IPS-20b (cell line): ENCODE results near the gene EDDM13.
"Not testable (repeated sequence)": the region's sequence is repeated elsewhere in the genome, so short reads cannot be mapped to it uniquely, and the experiment has no call there.

ENCODE experiments used
- H3K27ac ChIP-seq: one replicate; pipeline ENCODE4 v1.5.1; 2013; ENCODE audit warnings: low read length
- H3K27me3 ChIP-seq: 2 replicates; pipeline ENCODE4 v1.6.1; 2013; ENCODE audit warnings: mild to moderate bottlenecking, low read length, inconsistent platforms; ENCODE audit not compliant: insufficient read depth
- H3K36me3 ChIP-seq: 2 replicates; pipeline ENCODE4 v1.6.1; 2013; ENCODE audit warnings: low read depth, mild to moderate bottlenecking, inconsistent platforms, low read length, moderate library complexity; ENCODE audit not compliant: insufficient read depth
- H3K4me1 ChIP-seq: 2 replicates; pipeline ENCODE4 v1.6.1; 2013; ENCODE audit warnings: mild to moderate bottlenecking, control low read depth, inconsistent platforms, low read length, moderate library complexity; ENCODE audit not compliant: insufficient read depth
- H3K4me3 ChIP-seq: 2 replicates; pipeline ENCODE4 v1.5.1; 2013; ENCODE audit warnings: mild to moderate bottlenecking, low read length, inconsistent platforms
- H3K9ac ChIP-seq: 2 replicates; pipeline ENCODE4 v1.6.1; 2013; ENCODE audit warnings: low read depth, mild to moderate bottlenecking, inconsistent platforms, low read length, moderate library complexity
- H3K9me3 ChIP-seq: 2 replicates; pipeline ENCODE4 v1.6.1; 2013; ENCODE audit warnings: mild to moderate bottlenecking, low read depth, low read length, inconsistent platforms; ENCODE audit not compliant: insufficient read depth

Gene EDDM13

GRCh38 chr19:56332695-56333094 lies 60.1 kb downstream of the EDDM13 start:
- Histone ChIP-seq H3K27ac (no peak overlapping the region), H3K9me3 (peaks cover 30% of the 10 kb centered on the region; the same call in 1 of the 2 replicates), H3K27me3 (no peaks in the 10 kb centered on the region), H3K4me3 (no peak overlapping the region), H3K36me3 (no peaks in the 10 kb centered on the region), H3K9ac (no peak overlapping the region), H3K4me1 (no peaks in the 10 kb centered on the region)

DNA sequence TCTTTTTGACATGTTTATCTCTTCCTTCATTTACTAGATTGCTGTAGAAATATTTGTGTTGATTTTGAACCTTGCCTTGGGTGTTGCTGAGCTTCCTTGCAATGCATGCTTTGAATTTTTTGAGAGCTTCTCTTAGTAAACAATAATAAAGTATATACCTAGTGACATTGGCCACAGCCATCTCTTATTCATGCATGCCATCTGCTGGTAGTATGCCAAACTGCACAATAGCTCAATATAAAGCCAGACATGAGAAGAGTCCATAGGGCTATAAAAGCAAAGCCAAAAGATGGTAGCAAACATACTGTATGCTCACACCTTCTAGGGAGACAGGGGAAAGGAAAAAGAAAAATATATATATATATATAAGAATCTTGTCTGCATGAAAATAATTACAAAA lies 61.0 kb downstream of the EDDM13 start:
- Histone ChIP-seq H3K27ac (no peak overlapping the region), H3K27me3 (no peaks in the 10 kb centered on the region), H3K36me3 (no peaks in the 10 kb centered on the region), H3K4me3 (no peak overlapping the region), H3K4me1 (no peaks in the 10 kb centered on the region), H3K9me3 (peaks cover 35% of the 10 kb centered on the region), H3K9ac (no peak overlapping the region)

DNA sequence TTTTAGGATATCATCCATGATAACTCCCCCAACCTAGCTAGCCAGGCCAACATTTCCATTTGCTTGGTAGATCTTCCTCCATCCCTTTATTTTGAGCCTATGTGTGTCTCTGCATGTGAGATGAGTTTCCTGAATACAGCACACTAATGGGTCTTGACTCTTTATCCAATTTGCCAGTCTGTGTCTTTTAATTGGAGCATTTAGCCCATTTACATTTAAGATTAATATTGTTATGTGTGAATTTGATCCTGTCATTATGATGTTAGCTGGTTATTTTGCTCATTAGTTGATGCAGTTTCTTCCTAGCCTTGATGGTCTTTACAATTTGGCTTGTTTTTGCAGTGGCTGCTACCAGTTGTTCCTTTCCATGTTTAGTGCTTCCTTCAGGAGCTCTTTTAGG lies 62.8 kb downstream of the EDDM13 start:
- not testable (repeated sequence) for H3K4me1 ChIP-seq, H3K36me3 ChIP-seq, H3K27ac ChIP-seq, H3K4me3 ChIP-seq, H3K27me3 ChIP-seq, H3K9ac ChIP-seq
- peaks cover 49% of the 10 kb centered on the region for H3K9me3 ChIP-seq

GRCh38 chr19:56337077-56337476 lies 64.5 kb downstream of the EDDM13 start:
- not testable (repeated sequence) for H3K4me1 ChIP-seq, H3K9ac ChIP-seq, H3K4me3 ChIP-seq, H3K27me3 ChIP-seq, H3K27ac ChIP-seq, H3K36me3 ChIP-seq
- H3K9me3 ChIP-seq, result peaks cover 59% of the 10 kb centered on the region

- not testable (repeated sequence) for H3K4me1 ChIP-seq, H3K4me3 ChIP-seq, H3K27me3 ChIP-seq, H3K9ac ChIP-seq, H3K36me3 ChIP-seq, H3K27ac ChIP-seq
- peaks cover 67% of the 10 kb centered on the region for H3K9me3 ChIP-seq
Measured at GRCh38 chr19:56339031-56339430, 66.5 kb downstream of the EDDM13 start.

DNA sequence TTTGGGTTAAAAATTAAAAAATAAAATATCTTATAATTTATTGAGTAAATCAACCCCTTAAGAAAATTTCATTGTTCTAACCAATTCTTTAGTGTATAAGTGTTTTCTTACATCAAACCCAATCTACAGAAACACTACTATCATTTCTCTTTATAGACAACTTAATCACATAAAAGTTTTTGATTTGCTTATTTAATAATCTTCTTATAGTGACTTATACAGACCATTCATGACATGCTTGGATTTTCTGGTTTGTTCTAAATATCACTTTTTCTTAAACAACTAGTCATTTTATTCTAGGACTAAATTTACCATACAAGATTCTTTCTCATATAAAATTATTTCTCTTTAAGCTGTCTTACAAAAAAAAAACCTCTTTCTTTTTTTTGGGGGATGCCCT lies 69.4 kb downstream of the EDDM13 start:
- peaks cover 58% of the 10 kb centered on the region for H3K9me3 ChIP-seq
- no peak overlapping the region for H3K4me3 ChIP-seq
- no peaks in the 10 kb centered on the region for H3K27me3 ChIP-seq
- H3K36me3 ChIP-seq, result no peaks in the 10 kb centered on the region
- H3K9ac ChIP-seq, result no peak overlapping the region
- H3K27ac ChIP-seq, result no peak overlapping the region
- H3K4me1 ChIP-seq, result no peaks in the 10 kb centered on the region

DNA sequence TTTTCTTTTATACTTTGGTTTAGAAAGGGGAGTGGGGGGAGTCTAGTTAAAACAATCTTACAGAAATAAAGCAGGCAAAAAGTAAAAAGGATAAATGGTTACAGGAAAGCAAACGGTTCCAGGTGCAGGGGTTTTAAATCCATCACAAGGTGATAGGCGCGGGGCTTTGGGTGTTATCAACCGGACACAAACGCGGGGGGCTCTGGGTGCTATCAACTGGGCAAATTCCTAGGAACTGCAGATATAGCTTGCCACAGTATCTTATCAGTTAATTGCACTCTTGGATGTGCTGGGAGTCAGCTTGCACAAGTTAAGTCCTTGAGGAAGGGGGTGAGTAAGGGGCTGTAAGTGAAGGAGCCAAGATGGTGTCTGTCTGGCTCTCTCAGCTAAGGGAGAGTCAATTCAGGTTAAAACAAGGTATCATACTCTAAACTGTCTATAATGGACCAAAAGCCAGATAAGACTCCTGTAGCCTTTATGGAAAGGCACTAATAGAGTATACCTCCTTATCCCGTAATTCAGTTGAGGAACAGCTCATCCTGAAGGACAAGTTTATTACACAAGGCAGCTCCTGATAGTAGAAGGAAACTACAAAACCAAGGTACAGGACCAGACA lies 74.7 kb downstream of the EDDM13 start:
- peaks cover 18% of the 10 kb centered on the region for H3K9me3 ChIP-seq
- no peaks in the 10 kb centered on the region for H3K36me3 ChIP-seq
- H3K27me3 ChIP-seq, result no peaks in the 10 kb centered on the region
- H3K4me1 ChIP-seq, result peaks cover 4% of the 10 kb centered on the region; the same call in 1 of the 2 replicates
- H3K27ac ChIP-seq, result no peak overlapping the region
- no peak overlapping the region for H3K4me3 ChIP-seq
- H3K9ac ChIP-seq, result no peak overlapping the region

GRCh38 chr19:56348289-56348877 lies 75.8 kb downstream of the EDDM13 start:
- peak overlapping the region; percentile 45; the same call in 1 of the 2 replicates for H3K9ac ChIP-seq
- H3K9me3 ChIP-seq, result peaks cover 6% of the 10 kb centered on the region
- no peaks in the 10 kb centered on the region for H3K27me3 ChIP-seq
- H3K36me3 ChIP-seq, result no peaks in the 10 kb centered on the region
- no peak overlapping the region for H3K27ac ChIP-seq
- H3K4me1 ChIP-seq, result peaks cover 4% of the 10 kb centered on the region; the same call in 1 of the 2 replicates
- no peak overlapping the region; the same call in 1 of the 2 replicates for H3K4me3 ChIP-seq

DNA sequence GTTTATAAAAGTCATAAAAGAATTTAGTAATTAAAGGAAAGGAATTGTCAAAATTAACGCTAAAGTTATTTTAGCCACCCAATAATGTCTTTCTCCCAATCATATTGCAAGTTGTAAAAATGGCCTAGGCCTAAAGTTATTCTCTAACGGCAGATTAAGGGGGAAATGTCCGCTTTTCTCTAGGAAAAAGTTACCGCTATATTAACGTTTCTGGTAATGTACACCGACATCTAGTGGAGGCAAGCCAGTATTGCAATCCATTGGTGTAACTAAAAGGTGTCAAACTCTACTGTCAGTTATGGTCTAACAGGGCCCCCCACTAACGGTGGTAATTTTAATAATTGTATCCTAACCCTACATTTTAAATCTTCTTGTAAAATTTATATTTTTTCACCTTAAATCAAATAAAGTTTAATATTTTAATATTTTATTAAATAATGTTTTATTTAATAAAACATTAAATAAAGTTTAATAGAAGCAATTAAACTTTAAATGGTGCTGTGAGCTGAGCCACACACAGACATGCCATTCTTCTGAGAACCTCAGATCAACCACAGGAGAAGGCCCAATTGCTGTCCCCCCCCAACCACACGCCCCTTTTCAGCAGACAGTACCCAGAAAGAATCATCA lies 78.0 kb downstream of the EDDM13 start:
- Histone ChIP-seq H3K36me3 (no peaks in the 10 kb centered on the region), H3K9ac (no peak overlapping the region), H3K4me1 (peaks cover 4% of the 10 kb centered on the region; the same call in 1 of the 2 replicates), H3K27ac (no peak overlapping the region), H3K27me3 (no peaks in the 10 kb centered on the region), H3K9me3 (no peaks in the 10 kb centered on the region), H3K4me3 (no peak overlapping the region)

DNA sequence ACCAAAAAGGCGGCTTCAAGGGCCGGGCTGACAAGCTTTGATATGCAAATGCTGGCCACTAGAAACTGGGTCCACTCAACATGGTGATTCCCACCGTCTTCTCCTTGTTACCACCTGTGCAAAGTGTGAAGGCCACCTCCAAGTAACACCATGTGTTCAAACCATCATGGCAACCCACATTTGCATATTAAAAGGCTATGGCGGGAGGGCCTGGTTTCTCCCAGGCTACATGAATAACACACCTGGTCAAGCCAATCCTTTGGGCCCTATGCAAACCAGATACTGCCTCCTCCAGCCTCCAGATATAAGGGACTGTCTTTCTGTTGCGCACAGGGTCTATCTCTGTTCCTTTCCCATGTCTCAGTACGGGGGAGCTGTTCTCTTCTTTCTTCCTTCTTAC lies 78.7 kb downstream of the EDDM13 start:
- no peak overlapping the region for H3K27ac ChIP-seq
- peaks cover 4% of the 10 kb centered on the region; the same call in 1 of the 2 replicates for H3K4me1 ChIP-seq
- no peaks in the 10 kb centered on the region for H3K27me3 ChIP-seq
- no peak overlapping the region for H3K9ac ChIP-seq
- no peak overlapping the region for H3K4me3 ChIP-seq
- H3K36me3 ChIP-seq, result no peaks in the 10 kb centered on the region
- H3K9me3 ChIP-seq, result no peaks in the 10 kb centered on the region

DNA sequence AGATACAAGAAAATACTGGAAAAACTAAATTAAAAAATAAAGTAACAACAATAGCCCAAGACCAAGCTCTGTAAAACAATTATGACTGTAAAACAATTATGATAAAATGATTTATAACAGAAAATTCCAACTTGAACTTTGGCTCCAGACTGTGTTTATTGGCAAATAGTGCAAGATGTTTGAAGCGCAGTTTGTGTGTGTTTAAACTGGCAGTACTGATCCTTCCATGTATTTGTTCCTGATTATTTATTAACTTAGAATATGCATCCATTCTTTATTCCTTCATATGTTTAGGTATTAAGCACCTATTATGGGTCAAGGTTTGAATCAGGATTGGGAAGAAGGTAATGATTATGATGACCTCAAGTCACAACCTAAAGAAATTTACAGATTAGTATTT lies 83.0 kb downstream of the EDDM13 start:
- no peaks in the 10 kb centered on the region; the same call in 1 of the 2 replicates for H3K4me1 ChIP-seq
- no peaks in the 10 kb centered on the region for H3K27me3 ChIP-seq
- H3K27ac ChIP-seq, result no peak overlapping the region
- H3K9me3 ChIP-seq, result peaks cover 6% of the 10 kb centered on the region; the same call in 1 of the 2 replicates
- no peak overlapping the region for H3K4me3 ChIP-seq
- H3K36me3 ChIP-seq, result no peaks in the 10 kb centered on the region
- no peak overlapping the region for H3K9ac ChIP-seq

GRCh38 chr19:56356944-56357343 lies 84.4 kb downstream of the EDDM13 start:
- Histone ChIP-seq H3K9ac (no peak overlapping the region), H3K27me3 (no peaks in the 10 kb centered on the region), H3K4me1 (no peaks in the 10 kb centered on the region), H3K27ac (no peak overlapping the region), H3K9me3 (peaks cover 6% of the 10 kb centered on the region), H3K36me3 (no peaks in the 10 kb centered on the region), H3K4me3 (no peak overlapping the region)
